Prostate gland (tissue), 2 donors: Measurements from ENCODE around the gene VDR.
"Not testable (repeated sequence)": the region's sequence is repeated elsewhere in the genome, so short reads cannot be mapped to it uniquely, and the experiment has no call there.

Experiments used
- POLR2A ChIP-seq: fragments of 450-650 bp; IDR thresholded peaks from one replicate; pipeline ENCODE4 v1.6.1; 2016; ENCODE audit warnings: antibody characterized with exemption, mild to moderate bottlenecking
- TF ChIP-seq, protein P1 (sequence below), 4 experiments: fragments of 200-600 bp in 2 of 4; fragments of 450-650 bp in 2 of 4; sonication (generic) in 2 of 4; IDR thresholded peaks; 1 replicate in 3 of 4; 2 replicates in 1 of 4; pipeline ENCODE4 v1.5.1; 2016 to 2019; ENCODE audit warnings: antibody characterized with exemption in 4 of 4, mild to moderate bottlenecking in 2 of 4, moderate library complexity in 2 of 4

DNA sequence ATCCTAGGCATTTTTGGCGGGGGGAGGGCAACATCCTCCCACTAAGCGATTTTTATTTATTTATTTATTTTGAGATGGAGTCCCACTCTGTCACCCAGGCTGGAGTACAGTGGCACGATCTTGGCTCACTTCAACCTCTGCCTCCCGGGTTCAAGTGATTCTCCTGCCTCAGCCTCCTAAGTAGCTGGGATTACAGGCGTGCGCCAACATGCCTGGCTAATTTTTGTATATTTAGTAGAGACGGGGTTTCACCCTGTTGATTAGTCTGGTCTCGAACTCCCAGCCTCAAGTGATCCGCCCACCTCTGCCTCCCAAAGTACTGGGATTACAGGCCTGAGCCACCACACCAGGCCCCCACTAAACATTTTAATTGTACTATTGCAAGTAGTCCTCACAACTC lies 95.3 kb downstream of the VDR start:
- TF ChIP-seq, protein P1, sequence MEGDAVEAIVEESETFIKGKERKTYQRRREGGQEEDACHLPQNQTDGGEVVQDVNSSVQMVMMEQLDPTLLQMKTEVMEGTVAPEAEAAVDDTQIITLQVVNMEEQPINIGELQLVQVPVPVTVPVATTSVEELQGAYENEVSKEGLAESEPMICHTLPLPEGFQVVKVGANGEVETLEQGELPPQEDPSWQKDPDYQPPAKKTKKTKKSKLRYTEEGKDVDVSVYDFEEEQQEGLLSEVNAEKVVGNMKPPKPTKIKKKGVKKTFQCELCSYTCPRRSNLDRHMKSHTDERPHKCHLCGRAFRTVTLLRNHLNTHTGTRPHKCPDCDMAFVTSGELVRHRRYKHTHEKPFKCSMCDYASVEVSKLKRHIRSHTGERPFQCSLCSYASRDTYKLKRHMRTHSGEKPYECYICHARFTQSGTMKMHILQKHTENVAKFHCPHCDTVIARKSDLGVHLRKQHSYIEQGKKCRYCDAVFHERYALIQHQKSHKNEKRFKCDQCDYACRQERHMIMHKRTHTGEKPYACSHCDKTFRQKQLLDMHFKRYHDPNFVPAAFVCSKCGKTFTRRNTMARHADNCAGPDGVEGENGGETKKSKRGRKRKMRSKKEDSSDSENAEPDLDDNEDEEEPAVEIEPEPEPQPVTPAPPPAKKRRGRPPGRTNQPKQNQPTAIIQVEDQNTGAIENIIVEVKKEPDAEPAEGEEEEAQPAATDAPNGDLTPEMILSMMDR (IDR thresholded peaks at IDR 0.05) = not testable (repeated sequence)
- not testable (repeated sequence) for TF ChIP-seq POLR2A
